ENCODE measurements around the gene ANO4. TPM values are rescaled to one million over a fixed set of nuclear protein-coding genes. Genes with fewer than 3 reads are reported as not detected.

The ANO4 gene
- total and polyA plus RNA-seq, 2 of the 8 experiments (the other 6 are each of a cell fraction or from before 2014, with no cell fraction given), result 1.1 to 3.4 TPM

- Histone ChIP-seq H4K91ac (replicated peaks; ENCODE audit: insufficient read length, low read length) (no peak overlapping the region), H4K5ac (ENCODE audit: insufficient read length, low read depth, low read length) (no peak overlapping the region), H3K9me3 (ENCODE audit: insufficient read depth in 2 of 2, low read depth in 1 of 2, low read length in 1 of 2) (no peaks in the 10 kb centered on the region; a peak in 1 of 4 replicates), H3K4me3 (ENCODE audit: extremely low read depth in 1 of 4, insufficient read depth in 2 of 4, low read depth in 3 of 4, low read length in 4 of 4) (no peak overlapping the region), H3K4me1 (replicated peaks in 1 of 4; ENCODE audit: control insufficient read depth in 3 of 4, insufficient read depth in 4 of 4, low read length in 3 of 4) (peaks cover 0 to 17% (median 12%) of the 10 kb centered on the region in 4 experiments; a peak in 3 of 7 replicates), H4K8ac (ENCODE audit: extremely low read depth, insufficient read depth, low read length) (no peak overlapping the region), H2BK5ac (ENCODE audit: low read depth, low read length) (no peak overlapping the region), H3K18ac (ENCODE audit: extremely low read depth, low read length) (no peak overlapping the region), H3K27me3 (replicated peaks in 1 of 4; ENCODE audit: control insufficient read depth in 3 of 4, extremely low read depth in 1 of 4, insufficient read depth in 3 of 4, low read length in 3 of 4) (no peaks in the 10 kb centered on the region; a peak in 1 of 7 replicates), H2AFZ (ENCODE audit: low read length) (no peak overlapping the region), H2AK5ac (ENCODE audit: low read depth, low read length) (no peak overlapping the region), H3K9ac (replicated peaks in 1 of 4; ENCODE audit: extremely low read depth in 1 of 4, low read depth in 3 of 4, low read length in 3 of 4) (no peak overlapping the region), H4K20me1 (replicated peaks in 1 of 2; ENCODE audit: control insufficient read depth in 1 of 2, insufficient read depth in 2 of 2, low read length in 2 of 2) (no peaks in the 10 kb centered on the region), H3K23me2 (ENCODE audit: low read depth, low read length) (no peaks in the 10 kb centered on the region), H2BK120ac (replicated peaks; ENCODE audit: low read depth, low read length) (no peak overlapping the region), H3K79me2 (ENCODE audit: control insufficient read depth in 1 of 2, insufficient read depth in 2 of 2, low read length in 2 of 2) (no peaks in the 10 kb centered on the region), H3K27ac (ENCODE audit: low read depth, low read length) (no peak overlapping the region), H2BK12ac (ENCODE audit: low read depth, low read length) (no peak overlapping the region), H3K79me1 (ENCODE audit: low read depth, low read length) (no peaks in the 10 kb centered on the region), H3K14ac (ENCODE audit: insufficient read length) (no peak overlapping the region), H3K36me3 (ENCODE audit: control insufficient read depth in 2 of 4, insufficient read depth in 4 of 4, low read length in 3 of 4) (no peaks in the 10 kb centered on the region), H3K4me2 (ENCODE audit: insufficient read depth in 1 of 2, low read depth in 2 of 2, low read length in 2 of 2) (no peak overlapping the region), H2BK20ac (ENCODE audit: low read length) (no peak overlapping the region), H3K56ac (replicated peaks; ENCODE audit: insufficient read length, low read depth, low read length) (no peak overlapping the region), H3K23ac (ENCODE audit: insufficient read length) (no peak overlapping the region), H2BK15ac (ENCODE audit: low read length) (no peak overlapping the region), H3K4ac (replicated peaks; ENCODE audit: insufficient read length, low read depth, low read length) (no peak overlapping the region)
- CTCF ChIA-PET (ENCODE audit: partially characterized antibody), result interaction anchor here (1.4 to 1.6 kb wide), 2 partner anchors 18 to 82 kb away, joined by 3 read pairs; no protein-coding TSS in a partner anchor
- DNase-seq (ENCODE audit: low read depth in 1 of 2, low spot score in 2 of 2), result no peak
- POLR2A ChIA-PET (ENCODE audit: partially characterized antibody), result no interaction called here
- WGBS, 2 experiments (ENCODE audit: extremely low coverage in 1 of 2, insufficient coverage in 1 of 2, insufficient read length in 1 of 2, insufficient replicate concordance in 2 of 2, low coverage in 1 of 2, low lambda C conversion rate in 2 of 2, missing lambda C conversion rate in 1 of 2), result 94% methylated on average over 1 of the region's 1 CpG; no CpG with 5 or more reads in 1 of the 2 experiments
- FAIRE-seq, result no peak
- TF ChIP-seq EP300 (IDR thresholded peaks at IDR 0.05; ENCODE audit: borderline replicate concordance in 1 of 2, low read depth in 2 of 2, low read length in 2 of 2) (no peak), EGR1 (IDR thresholded peaks at IDR 0.05; ENCODE audit: borderline replicate concordance, low read depth, low read length) (no peak), SIRT6 (IDR thresholded peaks at IDR 0.05; ENCODE audit: low read length) (no peak), CEBPB (IDR thresholded peaks at IDR 0.05; ENCODE audit: low read depth, low read length) (no peak), TBP (IDR thresholded peaks at IDR 0.05; ENCODE audit: low read depth, low read length) (no peak), SIN3A (conservative IDR thresholded peaks at IDR 0.05 in 1 of 2, IDR thresholded peaks at IDR 0.05 in 1 of 2; ENCODE audit: low read depth in 1 of 2, low read length in 2 of 2) (no peak), RNF2 (IDR thresholded peaks at IDR 0.05; ENCODE audit: borderline replicate concordance, low read depth, low read length, missing control alignments, poor library complexity, severe bottlenecking) (no peak), PHF8 (conservative IDR thresholded peaks at IDR 0.05; ENCODE audit: low read depth, low read length) (no peak), USF2 (IDR thresholded peaks at IDR 0.05; ENCODE audit: low read length) (no peak), YY1 (IDR thresholded peaks at IDR 0.05; ENCODE audit: low read depth, low read length) (no peak), CBX5 (IDR thresholded peaks at IDR 0.05; ENCODE audit: low read depth, low read length) (no peak), POLR2A (IDR thresholded peaks at IDR 0.05; ENCODE audit: control extremely low read depth in 1 of 2, low read depth in 2 of 2, low read length in 2 of 2) (no peak), ATF3 (IDR thresholded peaks at IDR 0.05; ENCODE audit: insufficient read depth, low read depth, low read length) (no peak)
Measured at GRCh38 chr12:100959481-100959880, 164.9 kb downstream of the ANO4 start.
